Left ventricle myocardium superior (tissue), 1 donor: ENCODE measurements around the gene EMILIN3. TPM values are rescaled to one million over a fixed set of nuclear protein-coding genes. Genes with fewer than 3 reads are reported as not detected.
A peak's percentile ranks its signal among the peaks of the same experiment; 100 is the strongest.
"Not testable (repeated sequence)": the region's sequence is repeated elsewhere in the genome, so short reads cannot be mapped to it uniquely, and the experiment has no call there.

Source experiments
- ATAC-seq: fragments of 200-7000 bp; cut with Tn5 transposase; one replicate; pipeline ENCODE4 v1.9.1; 2020; ENCODE audit warnings: mild to moderate bottlenecking, moderate library complexity
- DNase-seq: peaks from one replicate; pipeline ENCODE4 v3.0.0-alpha.2; 2020
- intact Hi-C: fragments of 100-400 bp; cut with micrococcal nuclease; formaldehyde crosslinking; loops from one replicate; pipeline ENCODE4 v1.11.0; 2022
- total RNA-seq: library from RNA; stranded (reverse); fragmentation: NEBNext Ultra II Directional; extraction: Animal tissue kit (Norgen Biotek cat#: 25700); gene quantifications from one replicate; pipeline ENCODE4 v1.2.1, GENCODE V29; 2021
- donor health status: DM: no; HTN: yes; CAD: no; lungs with severe emphysema.

Gene EMILIN3
- total RNA-seq, 1 donor from 2014 or later: 4.3 TPM

DNA sequence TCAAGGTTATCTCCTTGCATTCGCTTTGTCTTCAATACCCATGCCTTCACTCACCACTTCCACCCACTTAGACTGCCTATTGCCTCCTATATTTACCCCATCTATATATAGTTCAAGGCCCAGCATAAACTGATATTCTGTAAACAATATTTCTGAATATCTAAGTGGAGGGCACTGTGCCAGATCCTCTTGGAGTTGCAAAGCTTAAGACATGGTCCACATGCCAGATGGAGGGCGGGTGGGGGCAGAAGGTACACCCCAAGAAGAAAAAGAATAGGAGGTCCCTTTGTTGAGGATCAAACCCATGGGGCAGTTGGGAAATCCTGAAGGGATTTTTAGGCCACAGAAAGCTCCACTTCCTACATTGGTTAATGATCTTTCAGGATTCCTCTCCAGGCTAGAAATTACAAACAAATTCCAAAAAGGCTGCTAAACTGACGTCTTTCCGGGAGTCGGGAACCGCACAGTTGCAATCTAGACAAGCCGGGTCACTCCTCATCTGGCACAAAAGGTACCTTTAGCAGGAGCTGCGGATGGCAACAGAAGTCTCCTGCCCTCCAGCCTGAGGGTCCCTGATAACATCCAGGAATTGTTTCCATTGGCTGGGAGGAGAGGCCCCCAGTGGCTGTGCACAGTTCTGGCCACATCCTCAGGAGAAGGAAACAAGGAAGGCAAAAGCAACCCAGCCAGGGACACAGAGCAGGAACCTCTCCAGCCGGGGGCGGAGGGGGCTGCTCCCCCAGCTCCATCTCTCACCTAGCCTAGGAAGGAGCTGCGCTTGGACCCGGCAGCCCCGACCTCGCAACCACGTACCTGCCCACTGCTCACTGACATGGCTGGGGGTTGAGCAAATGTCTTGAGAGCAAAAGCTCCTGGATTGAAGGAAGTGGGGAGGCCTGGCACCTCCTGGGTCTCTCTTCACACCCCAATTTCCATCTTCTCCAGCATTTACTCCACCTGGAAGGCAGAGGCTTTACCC lies 31.9 kb downstream of the EMILIN3 start:
- DNase-seq (no peak), ATAC-seq (peak; percentile 6)
- intact Hi-C loops: loop anchor here (5.0 kb wide), 1 partner anchor 162 kb away; no protein-coding TSS in a partner anchor

DNA sequence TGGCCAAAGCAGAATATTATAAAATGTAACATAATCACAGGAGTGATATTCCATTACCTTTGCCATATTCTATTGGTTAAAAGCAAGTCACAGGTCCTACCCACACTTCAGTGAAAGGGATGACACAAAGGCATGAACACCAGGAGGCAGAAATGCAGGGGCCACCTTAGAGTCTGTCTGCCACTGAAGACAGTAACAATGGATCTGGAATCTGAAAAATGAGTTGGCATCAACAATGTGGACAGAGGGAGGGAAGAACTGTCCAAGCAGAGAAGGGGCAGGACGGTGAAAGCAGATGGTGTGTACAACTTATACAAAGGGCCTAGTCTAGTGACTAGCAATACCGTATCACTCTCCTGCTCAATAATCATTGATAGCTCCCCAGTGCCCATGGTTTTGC lies 32.6 kb downstream of the EMILIN3 start:
- no peak for DNase-seq
- ATAC-seq: no peak
- intact Hi-C loops: no loop called here

DNA sequence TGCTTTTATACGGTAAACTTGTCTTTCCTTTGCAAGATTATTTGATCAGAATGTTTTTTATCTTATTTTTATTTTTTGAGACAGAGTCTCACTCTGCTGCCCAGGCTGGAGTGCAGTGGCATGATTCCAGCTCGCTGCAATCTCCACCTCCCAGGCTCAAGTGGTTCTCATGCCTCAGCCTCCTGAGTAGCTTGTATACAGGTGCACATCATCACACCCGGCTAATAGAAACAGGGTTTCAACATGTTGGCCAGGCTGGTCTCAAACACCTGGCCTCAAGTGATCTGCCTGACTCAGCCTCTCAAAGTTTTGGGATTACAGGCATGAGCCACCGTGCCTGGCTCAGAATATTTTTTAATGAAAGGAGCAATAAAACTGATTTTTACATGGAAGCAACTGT lies 34.9 kb downstream of the EMILIN3 start:
- DNase-seq (no peak), ATAC-seq (no peak)
- intact Hi-C loops: no loop called here

DNA sequence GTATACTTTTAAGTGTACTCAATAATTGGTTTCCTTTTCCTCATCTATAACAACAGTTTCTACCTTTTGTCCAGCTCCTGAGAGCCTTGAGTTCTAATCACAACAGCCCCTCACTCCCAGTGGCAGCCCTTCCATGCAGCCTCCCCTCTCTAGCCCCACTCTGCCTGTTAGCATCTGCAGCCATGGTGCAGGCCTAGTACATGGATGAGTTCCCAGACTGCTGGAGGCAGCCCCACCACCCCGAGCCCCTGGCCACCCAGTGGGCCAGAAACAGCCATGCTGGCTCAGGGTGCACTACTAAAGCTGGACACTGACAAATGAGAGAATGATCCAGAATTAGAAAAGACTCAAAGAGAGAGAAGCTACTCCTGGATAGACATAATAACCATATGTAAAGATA lies 35.7 kb downstream of the EMILIN3 start:
- intact Hi-C loops: no loop called here
- DNase-seq (no peak), ATAC-seq (no peak)

DNA sequence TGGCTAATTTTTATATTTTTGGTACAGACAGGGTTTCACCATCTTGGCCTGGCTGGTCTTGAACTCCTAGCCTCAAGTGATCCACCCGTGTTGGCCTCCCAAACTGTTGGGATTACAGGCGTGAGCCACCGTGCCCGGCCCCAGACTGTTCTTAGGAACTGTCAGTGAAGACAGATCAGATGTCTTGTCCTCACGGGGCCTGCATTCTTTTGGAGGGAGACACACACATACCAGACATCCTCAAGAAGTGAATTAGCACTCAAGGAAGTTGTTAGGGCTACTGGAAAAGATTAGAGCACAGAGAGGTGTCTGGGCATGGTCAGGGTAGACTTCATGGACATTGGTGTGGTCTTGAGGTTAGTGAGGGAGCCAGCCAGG lies 36.3 kb downstream of the EMILIN3 start:
- intact Hi-C loops: no loop called here
- DNase-seq: no peak
- ATAC-seq: no peak

DNA sequence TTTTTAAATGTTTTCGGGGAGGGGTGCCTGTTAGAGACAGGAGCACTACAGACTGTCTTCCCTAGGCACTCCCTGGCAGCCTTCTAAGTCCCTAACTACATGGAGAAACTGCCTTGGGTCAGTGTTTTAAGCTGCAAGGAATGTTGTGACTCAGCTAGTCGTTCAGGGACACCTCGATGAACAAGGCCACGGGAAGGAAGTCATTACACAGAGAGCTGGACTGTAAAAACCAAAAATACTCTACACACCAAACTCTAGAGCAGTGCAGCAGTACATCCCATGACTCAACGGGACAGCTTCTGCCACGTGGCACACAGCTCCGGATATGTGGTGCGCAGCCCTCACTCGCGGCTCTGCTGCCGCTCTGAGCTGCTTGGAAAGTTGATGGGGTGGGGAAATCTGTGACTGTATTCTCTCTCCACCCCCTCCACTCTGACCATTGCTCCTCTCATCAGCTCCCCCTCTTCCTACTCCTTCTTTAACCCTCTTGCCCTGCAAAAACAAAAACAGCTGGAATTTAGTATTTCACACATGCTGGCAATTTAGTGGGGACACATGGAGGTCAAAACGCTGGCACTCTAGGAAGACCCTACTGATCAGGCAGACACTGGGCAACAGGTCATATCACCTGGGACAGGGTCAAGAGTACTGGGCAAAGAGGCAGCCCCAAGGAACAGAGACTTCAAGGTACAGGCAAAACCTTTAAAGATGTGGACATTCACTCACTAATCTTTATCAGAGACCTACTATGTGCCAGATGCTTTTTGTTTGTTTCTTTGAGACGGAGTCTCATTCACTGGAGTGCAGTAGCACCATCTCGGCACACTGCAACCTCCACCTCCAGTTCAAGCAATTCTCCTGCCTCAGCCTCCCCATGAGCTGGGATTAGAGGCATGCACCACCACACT lies 36.9 kb downstream of the EMILIN3 start:
- intact Hi-C loops: no loop called here
- peak; percentile 97 for ATAC-seq
- peak; percentile 75 for DNase-seq

DNA sequence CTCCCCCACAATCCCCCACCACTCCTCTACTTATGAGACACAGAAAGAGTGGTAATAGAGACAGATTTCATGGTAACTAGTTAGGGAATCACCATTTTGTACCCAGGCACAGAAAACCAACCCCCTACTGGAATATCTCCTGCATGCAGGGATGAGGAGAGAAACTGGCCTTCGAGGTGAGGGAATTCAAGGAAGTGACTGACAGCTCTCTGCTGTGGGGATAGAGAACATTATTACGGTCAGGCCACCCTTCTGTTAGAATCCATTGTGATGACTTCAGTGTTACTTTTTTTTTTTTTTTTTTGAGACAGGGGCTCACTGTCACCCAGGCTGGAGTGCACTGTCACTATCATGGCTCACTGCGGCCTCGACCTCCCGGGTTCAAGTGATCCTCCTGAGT lies 39.4 kb downstream of the EMILIN3 start:
- ATAC-seq (no peak), DNase-seq (no peak)
- intact Hi-C loops: no loop called here

DNA sequence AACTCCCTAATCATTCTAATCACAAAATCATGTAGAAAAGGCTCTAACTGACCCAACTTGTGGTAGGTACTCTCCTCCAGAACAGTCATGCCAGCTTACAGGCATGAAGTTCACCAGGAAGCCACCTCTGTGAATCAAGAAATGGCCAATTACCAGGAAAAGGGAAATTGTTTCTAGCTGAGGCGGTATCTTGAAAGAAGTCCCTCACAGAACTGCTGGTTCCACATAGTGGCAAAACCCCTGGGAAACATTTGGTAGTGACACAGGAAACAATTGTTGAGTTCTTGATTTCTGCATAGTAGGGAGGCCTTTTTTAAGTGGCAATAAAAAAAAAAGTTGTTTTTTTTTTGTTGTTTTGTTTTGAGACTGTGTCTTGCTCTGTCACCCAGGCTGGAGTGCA lies 45.6 kb downstream of the EMILIN3 start:
- intact Hi-C loops: no loop called here
- no peak for ATAC-seq
- no peak for DNase-seq

DNA sequence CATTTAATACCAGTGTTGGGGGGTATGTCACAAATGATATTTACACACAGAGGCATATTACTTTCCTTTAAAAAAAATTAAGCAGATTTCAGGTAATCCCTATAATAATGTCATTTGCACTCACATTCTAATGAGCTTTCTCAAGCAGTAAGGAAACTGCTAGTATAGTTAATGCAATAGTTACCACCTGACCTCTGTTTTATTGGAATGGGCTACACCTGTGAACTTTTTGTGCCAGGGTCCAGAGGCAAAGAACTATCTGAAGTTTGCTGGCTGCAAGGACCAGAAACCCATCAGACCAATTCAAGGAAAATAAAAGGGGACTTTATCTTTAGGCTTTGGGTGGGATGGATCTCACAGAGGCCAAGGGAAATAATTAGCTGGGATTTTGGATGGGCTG lies 46.2 kb downstream of the EMILIN3 start:
- DNase-seq (no peak), ATAC-seq (no peak)
- intact Hi-C loops: no loop called here

DNA sequence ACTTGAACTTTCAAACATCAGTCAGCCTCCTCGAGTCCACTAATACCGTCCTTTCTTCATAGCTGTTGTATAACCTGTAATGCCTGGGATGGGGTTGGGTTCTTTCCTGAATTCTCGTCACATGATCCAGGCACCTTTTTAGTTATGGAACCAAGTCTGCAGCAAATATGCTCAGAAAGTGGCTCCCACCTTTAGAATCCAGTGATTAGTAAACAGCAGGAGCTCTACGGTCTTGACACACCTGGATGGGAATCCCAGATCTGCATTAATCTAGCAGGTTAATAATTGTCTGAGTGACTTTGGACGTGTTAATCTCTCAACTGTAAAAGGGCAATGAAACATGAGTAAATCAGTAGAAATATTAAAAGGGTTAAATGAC lies 48.4 kb downstream of the EMILIN3 start:
- ATAC-seq (no peak), DNase-seq (no peak)
- intact Hi-C loops: loop anchor here (10.0 kb wide), 1 partner anchor 63 kb away; no protein-coding TSS in a partner anchor

DNA sequence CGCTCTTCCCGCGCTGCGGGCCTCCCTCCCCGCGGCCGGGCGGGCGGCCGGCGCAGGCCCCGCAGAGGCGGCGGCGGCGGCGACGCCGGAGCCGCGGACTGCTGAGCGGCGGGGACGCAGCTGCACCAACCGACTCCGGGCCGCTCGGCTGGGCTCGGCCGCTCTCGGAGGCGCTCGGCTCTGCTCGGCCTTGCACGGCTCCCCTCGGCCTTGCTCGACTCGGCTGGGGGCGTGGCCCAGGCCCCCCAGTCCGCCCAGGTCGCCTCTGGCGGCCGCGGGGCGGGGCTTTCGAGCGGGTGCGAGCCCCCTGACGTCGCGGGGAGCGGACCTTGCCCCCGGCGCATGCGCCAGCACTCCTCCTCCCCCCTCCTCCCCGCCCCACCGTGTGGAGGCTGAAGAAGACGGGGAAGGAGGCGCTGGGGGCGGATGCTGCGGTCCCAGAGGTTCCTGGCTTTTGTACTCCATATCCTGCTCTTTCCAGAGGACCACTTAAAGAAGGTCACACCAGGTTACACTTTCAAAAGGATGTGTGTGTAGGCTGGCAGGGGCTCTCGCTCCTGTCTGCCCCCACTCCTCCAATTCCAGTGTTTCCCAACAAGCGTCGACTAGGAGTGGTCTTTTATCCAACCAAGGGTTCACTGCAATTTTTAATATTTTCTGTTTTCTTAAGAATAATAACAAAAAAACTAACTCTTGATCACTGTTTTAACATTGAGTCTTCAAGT lies 48.9 kb downstream of the EMILIN3 start, which contains the start of gene ZHX3:
Gene ZHX3, minus strand, starts transcription at position 186 of the 725 bp plus-strand sequence. CDS start 112,815 bp downstream, outside the sequence.
- intact Hi-C loops: loop anchor here (10.0 kb wide), 1 partner anchor 63 kb away; no protein-coding TSS in a partner anchor
- DNase-seq: peak; percentile 99
- ATAC-seq: peak; percentile 99

DNA sequence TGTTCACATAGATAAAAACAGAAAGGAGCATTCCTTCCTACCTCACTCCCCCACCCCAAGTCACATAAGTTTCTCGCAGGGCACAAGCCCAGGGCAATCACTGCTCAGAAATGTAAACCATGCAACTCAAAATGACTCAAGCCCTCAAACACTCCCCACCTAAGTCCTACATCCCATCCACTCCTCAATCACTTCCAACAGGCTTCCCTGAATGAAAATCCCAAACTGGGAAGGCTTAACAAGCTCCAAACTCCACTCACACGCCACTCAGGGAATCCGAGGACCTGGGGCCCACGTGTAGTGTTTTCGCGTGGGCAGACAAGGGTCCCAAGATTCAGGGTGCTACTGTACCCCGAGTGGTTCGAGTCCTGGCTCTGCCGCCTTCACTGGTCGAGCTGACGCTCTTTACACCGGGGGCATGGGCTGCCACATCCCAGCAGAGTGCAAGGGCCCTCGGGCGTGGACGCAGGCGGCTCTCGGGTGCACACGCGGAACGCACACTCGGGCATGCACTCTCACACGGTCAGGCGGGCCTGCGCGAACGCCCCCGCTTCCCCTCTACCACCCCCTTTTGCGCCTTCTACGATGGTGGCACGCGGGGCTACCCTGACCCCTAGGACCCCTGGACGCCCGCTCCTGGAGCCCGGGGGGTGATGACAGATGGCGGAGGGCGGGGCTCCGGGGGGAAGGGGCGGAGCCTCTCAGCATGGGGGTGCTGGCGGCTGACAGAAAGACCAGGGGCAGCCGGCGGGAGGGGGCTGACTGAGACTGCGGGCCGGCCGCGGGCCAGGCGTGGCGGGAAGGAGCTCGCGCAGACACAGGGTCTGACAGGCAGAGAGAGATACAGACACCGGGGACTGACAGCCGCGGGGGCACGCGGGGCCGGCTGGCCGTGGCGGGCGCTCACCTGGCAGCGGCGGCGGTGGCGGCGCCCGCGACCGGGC lies 49.7 kb downstream of the EMILIN3 start:
- ATAC-seq (peak; percentile 68), DNase-seq (peak; percentile 91)
- intact Hi-C loops: loop anchor here (10.0 kb wide), 1 partner anchor 62 kb away; no protein-coding TSS in a partner anchor

DNA sequence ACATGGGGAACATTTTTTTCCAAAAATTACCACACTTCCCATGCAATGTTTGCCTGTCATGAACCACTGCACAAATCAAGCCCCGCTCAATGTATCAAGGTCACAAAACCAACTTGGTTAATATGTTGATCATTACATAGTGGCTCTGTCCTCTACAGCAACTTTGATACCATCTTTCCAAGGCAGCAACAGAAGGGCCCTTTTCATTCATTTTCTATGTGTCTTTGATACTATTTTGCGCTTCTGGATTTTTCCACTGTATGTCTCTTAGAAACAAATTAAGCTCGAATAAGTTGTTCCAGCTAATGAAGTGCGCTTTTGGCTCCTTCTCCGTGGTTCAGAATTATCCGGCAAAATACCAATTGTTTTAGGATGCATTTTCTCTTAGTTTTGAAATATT lies 50.6 kb downstream of the EMILIN3 start:
- ATAC-seq (no peak), DNase-seq (no peak)
- intact Hi-C loops: loop anchor here (10.0 kb wide), 1 partner anchor 61 kb away; no protein-coding TSS in a partner anchor

DNA sequence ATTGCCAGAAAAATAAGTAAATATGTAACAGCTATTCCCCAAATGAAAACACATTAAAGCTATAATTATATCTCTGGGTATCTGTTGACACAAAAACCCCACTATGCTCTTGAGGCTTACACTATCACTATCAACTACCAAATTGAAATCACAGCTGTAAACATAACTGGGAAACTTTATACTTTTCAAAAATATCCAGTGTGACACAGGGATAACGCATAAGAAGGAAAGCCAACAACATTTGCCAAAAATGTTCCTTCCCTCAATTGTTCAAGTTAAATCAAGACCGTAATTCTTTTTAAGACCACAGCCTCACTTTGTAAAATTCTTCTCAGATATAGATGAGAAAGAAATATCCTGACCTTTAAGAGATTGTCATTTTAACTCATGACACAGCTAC lies 52.2 kb downstream of the EMILIN3 start:
- ATAC-seq (no peak), DNase-seq (no peak)
- intact Hi-C loops: loop anchor here (10.0 kb wide), 1 partner anchor 60 kb away; no protein-coding TSS in a partner anchor

DNA sequence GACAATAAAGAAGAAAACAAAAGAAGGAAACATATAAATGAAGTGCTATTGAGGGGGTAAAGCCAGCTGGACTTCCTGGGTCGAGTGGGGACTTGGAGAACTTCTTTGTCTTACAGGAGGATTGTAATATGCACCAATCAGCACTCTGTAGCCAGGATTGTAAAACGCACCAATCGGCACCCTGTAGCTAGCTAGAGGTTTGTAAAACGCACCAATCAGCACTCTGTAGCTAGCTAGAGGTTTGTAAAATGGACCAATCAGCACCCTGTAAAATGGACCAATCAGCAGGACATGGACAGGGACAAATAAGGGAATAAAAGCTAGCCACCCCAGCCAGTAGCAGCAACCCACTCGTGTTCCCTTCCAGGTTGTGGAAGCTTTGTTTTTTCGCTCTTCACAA lies 54.6 kb downstream of the EMILIN3 start:
- intact Hi-C loops: loop anchor here (10.0 kb wide), 1 partner anchor 57 kb away; no protein-coding TSS in a partner anchor
- not testable (repeated sequence) for ATAC-seq, DNase-seq
